ENCODE measurements around the gene SLC44A5. TPM values are rescaled to one million over a fixed set of nuclear protein-coding genes. Genes with fewer than 3 reads are reported as not detected.

The SLC44A5 gene
- polyA plus RNA-seq, 2 of the 4 experiments (the other 2 are of a cell fraction), result 0.10 to 1.5 TPM

- Histone ChIP-seq H3K4me3 (no peak overlapping the region), H3K27ac (no peak overlapping the region), H3K4me1 (no peaks in the 10 kb centered on the region), H3K4me2 (no peak overlapping the region), H3K9me3 (no peaks in the 10 kb centered on the region)
- TF ChIP-seq RFX5 (IDR thresholded peaks at IDR 0.05) (no peak), HES2 (IDR thresholded peaks at IDR 0.05) (no peak), CEBPB (IDR thresholded peaks at IDR 0.05) (no peak), POLR2A (IDR thresholded peaks at IDR 0.05; ENCODE audit: low read length) (no peak), EHF (CRISPR knock-in tag; IDR thresholded peaks at IDR 0.05) (no peak), MAZ (IDR thresholded peaks at IDR 0.05; ENCODE audit: borderline replicate concordance, low read depth, low read length) (no peak), POLR2AphosphoS2 (conservative IDR thresholded peaks at IDR 0.05; ENCODE audit: low read length) (no peak), ZFP36 (IDR thresholded peaks at IDR 0.05; ENCODE audit: borderline replicate concordance, partially characterized antibody) (no peak), HEYL (CRISPR knock-in tag; IDR thresholded peaks at IDR 0.05) (no peak), HDAC2 (IDR thresholded peaks at IDR 0.05) (no peak), ZSCAN20 (CRISPR knock-in tag; IDR thresholded peaks at IDR 0.05) (no peak), GATA3 (IDR thresholded peaks at IDR 0.05; ENCODE audit: borderline replicate concordance) (no peak), RAD21 (conservative IDR thresholded peaks at IDR 0.05 in 1 of 2, IDR thresholded peaks at IDR 0.05 in 1 of 2) (no peak), RARB (CRISPR knock-in tag; IDR thresholded peaks at IDR 0.05) (no peak), RNF2 (IDR thresholded peaks at IDR 0.05; ENCODE audit: borderline replicate concordance, low read depth) (no peak), MYC (IDR thresholded peaks at IDR 0.05; ENCODE audit: borderline replicate concordance, low read length) (no peak), EP300 (IDR thresholded peaks at IDR 0.05) (no peak)
- 25% methylated on average over 3 of the region's 3 CpGs for WGBS (ENCODE audit: missing lambda C conversion rate)
- ChIA-PET CTCF (interaction anchor here (3.0 kb wide), 1 partner anchor 11 kb away, joined by 8 read pairs; no protein-coding TSS in a partner anchor), POLR2A (no interaction called here)
- ATAC-seq, result no peak
- no peak for FAIRE-seq
- no peak for DNase-seq (ENCODE audit: low read depth in 1 of 2, low spot score in 1 of 2)
Observed at GRCh38 chr1:75625795-75626194, 14.9 kb upstream of the SLC44A5 start.

- no peak for DNase-seq (ENCODE audit: low read depth in 1 of 2, low spot score in 1 of 2)
- no peaks in the 10 kb centered on the region for H3K9me3 ChIP-seq
- POLR2A ChIA-PET, result no interaction called here
- H3K4me2 ChIP-seq, result no peak overlapping the region
- no peak overlapping the region for H3K27ac ChIP-seq
- FAIRE-seq, result no peak
- ATAC-seq, result no peak
- H3K4me3 ChIP-seq, result no peak overlapping the region
- TF ChIP-seq RAD21 (conservative IDR thresholded peaks at IDR 0.05 in 1 of 2, IDR thresholded peaks at IDR 0.05 in 1 of 2), result no peak
- no peak for TF ChIP-seq ZC3H11A (IDR thresholded peaks at IDR 0.05)
- TF ChIP-seq ELK1 (IDR thresholded peaks at IDR 0.05; ENCODE audit: low read depth, low read length), result no peak
- no peak for TF ChIP-seq ESRRA (IDR thresholded peaks at IDR 0.05; ENCODE audit: borderline replicate concordance, low read length)
- no peak for TF ChIP-seq KDM5A (IDR thresholded peaks at IDR 0.05)
- TF ChIP-seq CHD2 (IDR thresholded peaks at IDR 0.05; ENCODE audit: low read length, partially characterized antibody), result no peak
- TF ChIP-seq CEBPB (IDR thresholded peaks at IDR 0.05), result no peak
- no peak for TF ChIP-seq RFX5 (IDR thresholded peaks at IDR 0.05)
- no peak for TF ChIP-seq E2F6 (IDR thresholded peaks at IDR 0.05; ENCODE audit: borderline replicate concordance, low read depth)
- no peak for TF ChIP-seq EHMT2 (IDR thresholded peaks at IDR 0.05; ENCODE audit: low read depth)
- no peak for TF ChIP-seq REST (IDR thresholded peaks at IDR 0.05)
- no peak for TF ChIP-seq ZNF302 (CRISPR knock-in tag; IDR thresholded peaks at IDR 0.05)
- CTCF ChIA-PET, result no interaction called here
- no peaks in the 10 kb centered on the region for H3K4me1 ChIP-seq
Observed at GRCh38 chr1:75618382-75618781, 7.5 kb upstream of the SLC44A5 start.
